ENCODE data around the gene ZNF23.

- TF ChIP-seq CTCF (IDR thresholded peaks at IDR 0.05; ENCODE audit: poor library complexity), result no peak
- no peak for TF ChIP-seq EZH2phosphoT487 (IDR thresholded peaks at IDR 0.05; ENCODE audit: low read depth, severe bottlenecking, unreplicated experiment)
These were observed 31.3 kb downstream of the ZNF23 start for GRCh38 chr16:71430744-71431143.
